HEK293T (cell line): Measurements from ENCODE around the gene CLCNKA.

ENCODE experiments used
- BHLHE40 ChIP-seq: fragments of 450-650 bp; IDR thresholded peaks from 2 replicates; pipeline ENCODE4 v1.6.1; 2016; ENCODE audit warnings: mild to moderate bottlenecking, moderate library complexity, borderline replicate concordance
- ELF4 ChIP-seq: fragments of 450-650 bp; IDR thresholded peaks from 2 replicates; pipeline ENCODE4 v1.6.1; 2017; ENCODE audit warnings: antibody characterized with exemption
- FOXA1 ChIP-seq: fragments of 450-650 bp; IDR thresholded peaks from 2 replicates; pipeline ENCODE4 v1.6.1; 2016; ENCODE audit warnings: mild to moderate bottlenecking
- FOXK2 ChIP-seq: fragments of 450-650 bp; IDR thresholded peaks from 2 replicates; pipeline ENCODE4 v1.6.1; 2016; ENCODE audit warnings: mild to moderate bottlenecking
- FOXM1 ChIP-seq: fragments of 450-650 bp; IDR thresholded peaks from 2 replicates; pipeline ENCODE4 v1.6.1; 2017; ENCODE audit warnings: mild to moderate bottlenecking, borderline replicate concordance
- HDGF ChIP-seq: fragments of 450-650 bp; IDR thresholded peaks from 2 replicates; pipeline ENCODE4 v1.6.1; 2017; ENCODE audit warnings: antibody characterized with exemption, borderline replicate concordance
- L3MBTL2 ChIP-seq: fragments of 450-650 bp; conservative IDR thresholded peaks from 2 replicates; pipeline ENCODE4 v1.6.1; 2016; ENCODE audit warnings: mild to moderate bottlenecking
- NFRKB ChIP-seq: fragments of 450-650 bp; IDR thresholded peaks from 2 replicates; pipeline ENCODE4 v1.6.1; 2016; ENCODE audit warnings: mild to moderate bottlenecking, moderate library complexity
- SP1 ChIP-seq: fragments of 450-650 bp; IDR thresholded peaks from 2 replicates; pipeline ENCODE4 v1.6.1; 2017
- SUZ12 ChIP-seq: fragments of 450-650 bp; IDR thresholded peaks from 2 replicates; pipeline ENCODE4 v1.6.1; 2016; ENCODE audit warnings: mild to moderate bottlenecking
- TARDBP ChIP-seq: fragments of 450-650 bp; IDR thresholded peaks from 2 replicates; pipeline ENCODE4 v1.6.1; 2016
- ZNF384 ChIP-seq: fragments of 450-650 bp; IDR thresholded peaks from 2 replicates; pipeline ENCODE4 v1.6.1; 2016
- TF ChIP-seq, protein P1 (sequence below): fragments of 450-650 bp; IDR thresholded peaks from 2 replicates; pipeline ENCODE4 v1.6.1; 2016

- TF ChIP-seq FOXA1 = no peak
- no peak for TF ChIP-seq FOXK2
- TF ChIP-seq BHLHE40 = no peak
- TF ChIP-seq NFRKB = no peak
- TF ChIP-seq ELF4 = no peak
- no peak for TF ChIP-seq ZNF384
- no peak for TF ChIP-seq SUZ12
- TF ChIP-seq FOXM1 = no peak
- no peak for TF ChIP-seq SP1
- TF ChIP-seq HDGF = no peak
- no peak for TF ChIP-seq TARDBP
- TF ChIP-seq L3MBTL2 = no peak
- TF ChIP-seq, protein P1, sequence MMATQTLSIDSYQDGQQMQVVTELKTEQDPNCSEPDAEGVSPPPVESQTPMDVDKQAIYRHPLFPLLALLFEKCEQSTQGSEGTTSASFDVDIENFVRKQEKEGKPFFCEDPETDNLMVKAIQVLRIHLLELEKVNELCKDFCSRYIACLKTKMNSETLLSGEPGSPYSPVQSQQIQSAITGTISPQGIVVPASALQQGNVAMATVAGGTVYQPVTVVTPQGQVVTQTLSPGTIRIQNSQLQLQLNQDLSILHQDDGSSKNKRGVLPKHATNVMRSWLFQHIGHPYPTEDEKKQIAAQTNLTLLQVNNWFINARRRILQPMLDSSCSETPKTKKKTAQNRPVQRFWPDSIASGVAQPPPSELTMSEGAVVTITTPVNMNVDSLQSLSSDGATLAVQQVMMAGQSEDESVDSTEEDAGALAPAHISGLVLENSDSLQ = no peak
Observed at GRCh38 chr1:16072095-16072494, 50.3 kb downstream of the CLCNKA start.
